GM21526 (cell line): ENCODE measurements around the gene ZNF385D.

Experiments
- ATAC-seq: cut with Tn5 transposase; IDR thresholded peaks from one replicate; pipeline ENCODE4 v1.9.1; 2021; ENCODE audit warnings: moderate library complexity; ENCODE audit not compliant: unreplicated experiment, low FRiP score

The ZNF385D gene

DNA sequence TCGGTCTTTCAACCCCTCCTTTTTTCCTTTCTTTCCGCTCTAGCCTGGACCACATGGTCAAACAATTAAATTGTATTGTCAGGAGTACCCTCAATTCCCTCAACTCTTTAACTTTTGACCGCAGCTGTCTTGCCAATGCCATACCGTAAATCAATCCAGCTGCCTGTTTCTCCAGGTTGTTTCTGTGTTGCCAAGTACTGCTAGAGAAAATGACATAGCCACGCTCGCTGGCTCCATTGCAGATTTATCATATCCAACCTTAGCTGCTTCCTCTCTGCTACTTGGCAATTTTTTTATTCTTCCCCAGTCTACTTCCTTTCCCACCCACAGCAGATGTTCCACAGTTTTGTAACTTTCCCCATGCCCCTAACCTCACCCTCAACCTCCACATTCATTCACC lies 60.0 kb downstream of the ZNF385D start:
- ATAC-seq: no peak

DNA sequence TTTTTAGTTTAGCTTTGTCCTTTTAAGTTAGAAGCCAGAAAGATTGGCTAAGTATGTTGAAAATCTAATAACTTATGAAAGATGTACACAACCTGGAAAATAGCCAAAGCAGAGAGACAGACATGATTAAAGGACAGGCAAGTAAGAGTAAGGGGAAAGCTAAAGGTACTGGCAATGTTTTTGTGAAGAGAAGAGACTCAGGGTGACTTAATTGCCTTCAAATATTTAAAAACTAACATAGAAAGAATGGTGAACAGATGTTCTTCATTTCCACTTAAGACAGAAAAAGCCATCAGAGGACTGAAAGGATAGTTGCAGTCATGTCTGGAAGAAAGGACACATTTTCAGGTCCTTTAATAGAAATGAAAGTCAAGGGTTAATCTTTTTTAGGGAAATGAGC lies 68.8 kb downstream of the ZNF385D start:
- ATAC-seq: no peak

DNA sequence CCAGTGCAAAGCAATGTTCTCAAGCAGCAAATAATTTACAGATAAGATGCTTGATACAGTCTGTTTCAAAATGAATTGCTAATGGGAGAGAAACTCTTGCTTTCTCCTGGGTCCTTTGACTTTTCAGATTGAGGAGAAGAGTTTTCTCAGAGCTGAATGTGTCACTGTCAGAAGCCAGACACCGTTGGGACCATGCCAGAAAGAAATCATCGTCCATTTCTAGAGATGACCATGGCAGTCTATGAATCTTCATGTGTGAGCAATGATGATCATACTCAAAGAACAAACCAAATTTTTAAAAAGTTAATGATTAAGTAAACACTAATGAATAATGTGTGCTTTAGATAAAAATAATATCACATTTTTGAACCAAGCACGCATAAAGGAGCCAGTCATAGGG lies 77.6 kb downstream of the ZNF385D start:
- no peak for ATAC-seq

DNA sequence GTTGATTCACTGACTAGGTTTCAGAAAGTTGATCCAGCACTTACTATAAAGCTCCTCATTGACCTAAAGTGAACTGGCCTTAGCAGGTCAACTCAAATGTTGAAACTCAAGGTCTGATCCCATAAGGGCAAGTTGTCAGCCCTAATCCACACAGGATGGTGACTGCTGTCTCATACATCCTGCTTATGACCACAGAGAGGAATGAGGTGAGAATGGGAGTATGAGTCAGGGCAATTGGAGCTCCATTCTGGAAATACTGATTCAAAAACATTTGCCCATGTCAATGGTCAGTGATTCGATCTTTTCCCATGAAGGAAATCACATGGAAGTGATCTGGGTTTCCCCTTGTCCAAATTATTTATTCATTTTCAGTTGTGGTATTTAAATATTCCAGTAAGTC lies 78.7 kb downstream of the ZNF385D start:
- no peak for ATAC-seq

DNA sequence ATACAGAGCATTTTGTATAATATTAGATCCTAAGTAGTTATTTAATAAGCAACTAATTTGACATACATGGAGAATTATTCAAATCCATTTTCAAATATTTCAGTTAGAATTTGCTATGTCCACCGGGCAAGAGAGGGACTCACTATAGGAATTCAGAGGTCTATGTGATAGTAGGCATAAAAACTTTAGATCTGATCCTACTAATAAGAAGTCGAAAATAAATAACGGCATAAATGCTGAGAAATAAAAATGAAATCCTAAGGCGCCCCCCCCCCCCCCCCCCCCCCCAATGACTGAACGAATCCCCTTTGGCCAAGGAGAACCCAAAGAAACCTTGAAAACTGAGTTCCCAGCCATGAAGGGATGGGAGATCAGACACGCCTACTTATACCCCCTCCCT lies 80.6 kb downstream of the ZNF385D start:
- no peak for ATAC-seq

DNA sequence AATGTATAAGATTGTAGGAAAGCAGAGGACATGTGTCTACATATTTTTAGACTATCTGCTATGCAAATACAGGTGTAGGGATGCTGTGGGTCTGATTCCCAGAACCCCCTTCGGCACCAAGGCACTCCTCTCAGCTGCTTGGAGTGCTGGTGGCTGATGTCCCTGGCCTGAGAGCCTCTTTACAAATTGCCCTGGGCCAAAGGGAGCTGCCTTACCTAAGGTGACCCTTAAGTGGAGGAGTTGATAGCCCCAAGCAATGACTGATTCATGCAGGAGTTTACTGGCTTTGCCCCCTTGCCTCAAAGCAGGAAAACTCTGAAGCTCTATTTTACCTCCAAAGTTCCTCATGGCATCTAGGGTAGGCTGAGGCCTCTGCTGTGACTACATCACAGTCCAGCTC lies 83.0 kb downstream of the ZNF385D start:
- ATAC-seq: no peak

DNA sequence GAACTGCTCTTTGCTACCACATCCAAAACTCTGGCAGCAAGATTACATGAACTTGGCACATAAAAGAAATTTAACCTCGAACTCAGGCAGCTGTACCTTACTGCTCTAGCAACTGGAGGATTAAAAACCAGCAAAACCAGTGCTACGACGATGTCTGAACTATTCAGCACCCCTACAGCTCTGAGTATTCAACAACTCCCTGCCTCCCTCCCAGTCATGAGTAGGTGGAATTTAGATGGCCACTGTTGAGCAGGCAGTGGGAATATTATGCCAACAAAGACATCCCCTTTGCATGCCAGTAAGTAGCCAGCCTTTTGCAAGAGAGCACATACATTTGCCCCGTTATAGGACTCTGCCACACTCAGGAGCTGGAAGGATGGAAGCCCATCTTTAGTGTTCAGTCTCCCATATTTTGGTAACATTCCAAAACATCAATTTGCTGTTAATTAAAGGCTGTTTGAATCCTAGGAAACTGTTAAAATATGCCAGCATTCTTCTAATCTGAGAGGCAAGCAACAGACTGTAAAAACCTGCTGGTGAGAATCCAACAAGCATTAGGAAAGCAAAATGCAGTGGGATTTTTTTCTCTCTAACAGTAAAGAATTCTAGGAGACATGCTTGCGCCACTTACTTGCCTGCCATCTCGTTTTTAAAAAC lies 85.4 kb downstream of the ZNF385D start:
- no peak for ATAC-seq

DNA sequence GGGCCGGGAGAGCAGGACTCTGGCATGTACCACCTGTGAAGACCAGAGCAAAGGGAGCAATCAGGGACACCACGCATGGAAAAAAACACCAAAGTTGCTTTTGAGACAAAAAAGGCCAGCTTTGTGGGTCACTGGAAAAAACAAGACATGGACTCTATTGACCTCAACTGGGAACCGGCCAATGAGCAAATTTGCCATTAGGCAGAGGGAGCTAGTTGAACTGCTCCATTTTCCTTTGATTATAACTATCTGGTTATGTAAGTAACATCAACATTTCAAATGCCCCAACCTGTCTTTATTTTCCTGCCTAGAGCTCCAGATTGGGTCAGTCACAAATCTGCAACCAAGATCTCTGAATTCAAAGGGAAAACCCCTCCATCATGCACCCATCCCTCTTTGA lies 86.0 kb downstream of the ZNF385D start:
- ATAC-seq: no peak

DNA sequence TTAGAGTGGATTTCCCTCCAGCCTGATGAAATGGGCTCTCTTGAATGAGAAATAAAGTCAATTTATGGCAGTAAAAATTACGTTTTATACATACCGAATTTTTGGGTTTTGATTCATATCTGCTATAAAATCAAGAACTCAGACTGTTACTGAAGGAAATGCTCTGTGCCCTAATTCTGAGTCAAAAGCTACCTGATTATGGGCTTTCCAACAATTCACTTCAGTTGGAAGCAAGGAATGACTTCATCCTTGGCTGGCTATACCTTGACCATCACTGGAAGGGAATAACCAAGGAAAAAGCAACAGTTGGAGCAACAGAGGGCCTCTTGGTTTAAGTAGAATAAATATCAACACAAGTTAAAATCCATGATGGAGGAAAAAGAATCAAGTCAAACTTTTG lies 88.6 kb downstream of the ZNF385D start:
- no peak for ATAC-seq

DNA sequence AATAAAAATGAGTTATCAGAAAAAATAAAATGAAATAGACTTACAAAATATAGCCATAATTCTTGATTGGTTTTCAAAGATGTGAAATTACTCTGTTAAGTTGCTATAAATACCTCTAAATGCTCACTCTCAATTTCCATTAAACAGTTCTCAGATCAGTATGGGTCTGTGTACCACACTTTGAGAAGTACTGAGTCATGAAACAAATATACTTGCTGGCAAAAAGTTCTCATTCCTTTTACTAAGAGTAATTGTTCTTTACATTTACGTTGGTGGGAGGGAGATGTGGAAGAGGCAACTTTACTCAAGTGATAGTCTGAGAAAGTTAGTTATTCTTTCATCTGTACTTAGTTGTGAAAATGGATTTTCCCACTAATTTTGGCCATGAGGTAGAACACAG lies 96.3 kb downstream of the ZNF385D start:
- no peak for ATAC-seq

DNA sequence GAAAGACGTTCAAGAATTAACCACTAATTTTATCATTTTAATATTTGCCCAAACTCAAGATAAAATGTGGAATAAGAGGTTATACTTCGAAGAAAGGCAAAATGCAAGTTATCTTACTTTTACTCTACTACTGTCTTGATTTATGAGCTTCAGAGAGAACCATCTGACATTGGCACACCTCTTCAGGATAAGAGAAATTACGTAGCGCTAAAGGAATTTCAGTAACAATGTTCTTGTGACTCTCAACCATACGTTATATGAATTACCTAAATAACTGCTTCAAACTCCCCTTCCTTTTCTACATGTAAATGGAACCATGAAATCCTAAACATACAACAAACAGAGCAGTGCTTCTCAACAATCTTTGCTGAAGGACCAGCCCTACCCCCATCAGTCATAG lies 96.8 kb downstream of the ZNF385D start:
- no peak for ATAC-seq

DNA sequence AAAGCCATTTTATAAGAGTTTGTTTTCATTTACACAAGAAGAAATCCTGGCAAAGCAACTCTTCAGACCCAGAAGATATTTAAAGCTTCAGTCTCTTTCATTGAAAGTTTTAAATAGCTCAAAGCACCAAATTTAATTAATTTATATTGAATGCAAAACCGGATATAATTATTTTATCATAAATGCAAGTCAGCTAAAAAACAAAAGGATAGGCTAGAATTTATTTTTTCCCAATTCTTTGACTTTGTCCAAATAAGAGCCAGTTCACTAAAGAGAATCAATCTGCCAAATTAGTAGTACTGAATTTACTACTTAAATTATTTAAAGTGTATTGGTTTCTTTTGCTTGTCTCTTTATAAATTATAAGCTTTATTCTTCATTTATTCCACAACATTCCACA lies 101.5 kb downstream of the ZNF385D start:
- ATAC-seq: no peak

DNA sequence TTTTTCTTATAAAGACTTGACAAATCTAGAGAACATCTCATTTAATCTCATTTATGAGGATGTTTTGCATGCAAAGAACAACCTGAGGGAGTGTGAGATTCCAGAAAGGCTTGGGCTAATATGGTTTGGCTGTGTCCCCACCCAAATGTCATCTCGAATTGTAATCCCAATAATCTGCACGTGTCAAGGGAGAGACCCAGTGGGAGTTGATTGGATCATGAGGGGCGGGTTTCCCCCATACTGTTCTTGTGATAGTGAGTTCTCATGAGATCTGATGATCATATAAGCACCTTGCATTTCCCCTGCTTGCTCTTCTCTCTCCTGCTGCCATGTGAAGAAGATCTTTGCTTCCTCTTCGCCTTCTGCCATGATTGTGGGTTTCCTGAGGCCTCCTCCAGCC lies 103.0 kb downstream of the ZNF385D start:
- no peak for ATAC-seq

DNA sequence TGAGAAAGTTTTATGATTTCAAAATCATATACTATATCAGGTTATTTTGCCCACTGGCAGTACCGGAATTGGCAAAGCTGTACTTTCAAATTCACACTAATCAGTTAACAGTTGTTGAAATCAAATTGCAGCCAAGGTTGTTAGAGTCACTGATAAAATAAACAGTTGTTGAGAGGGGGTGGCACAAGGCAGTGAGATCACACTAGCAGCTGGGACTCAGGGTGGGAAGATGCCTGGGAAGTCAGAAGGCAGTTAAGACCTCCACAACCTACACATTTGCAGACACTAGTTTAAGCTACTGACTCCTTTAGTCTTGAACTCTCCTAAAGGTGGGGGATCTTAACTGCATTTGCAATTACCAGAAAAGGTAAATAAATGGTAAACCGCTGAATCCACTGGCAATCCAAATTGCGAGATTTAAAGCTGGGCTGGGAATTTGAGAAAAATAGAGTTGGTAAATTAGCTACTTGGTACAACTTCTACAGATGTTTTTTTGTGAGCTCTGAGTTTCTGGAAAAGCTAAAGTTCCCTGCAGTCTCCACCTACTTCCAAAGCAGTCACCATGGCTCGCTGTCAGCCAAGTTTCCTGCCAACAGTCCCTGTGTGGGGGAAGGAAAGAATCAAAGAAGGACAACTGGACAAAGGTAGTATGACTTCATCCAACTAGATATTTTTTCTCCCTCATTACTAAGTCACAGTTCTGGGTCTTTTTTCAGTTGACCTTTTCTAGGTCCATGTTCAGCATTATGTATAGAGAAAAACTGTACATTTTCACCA lies 105.7 kb downstream of the ZNF385D start:
- ATAC-seq: no peak

DNA sequence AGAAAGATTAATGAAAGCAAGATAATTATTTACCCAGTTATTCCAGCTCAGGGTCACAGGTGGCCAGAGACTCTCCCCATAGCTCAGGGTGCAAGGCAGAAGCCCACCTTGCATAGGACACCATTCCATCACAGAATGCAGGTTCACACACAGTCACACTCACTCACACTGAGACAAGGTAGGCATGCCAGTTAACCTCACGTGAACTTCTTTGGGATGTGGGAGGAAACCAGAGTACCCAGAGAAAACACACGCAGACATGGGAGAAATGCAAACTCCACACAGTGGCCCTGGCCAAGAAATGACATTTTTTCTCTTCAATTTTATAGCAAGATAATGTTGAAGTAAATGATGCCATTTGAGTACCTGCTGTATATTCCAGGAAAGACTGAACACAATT lies 106.7 kb downstream of the ZNF385D start:
- ATAC-seq: no peak

DNA sequence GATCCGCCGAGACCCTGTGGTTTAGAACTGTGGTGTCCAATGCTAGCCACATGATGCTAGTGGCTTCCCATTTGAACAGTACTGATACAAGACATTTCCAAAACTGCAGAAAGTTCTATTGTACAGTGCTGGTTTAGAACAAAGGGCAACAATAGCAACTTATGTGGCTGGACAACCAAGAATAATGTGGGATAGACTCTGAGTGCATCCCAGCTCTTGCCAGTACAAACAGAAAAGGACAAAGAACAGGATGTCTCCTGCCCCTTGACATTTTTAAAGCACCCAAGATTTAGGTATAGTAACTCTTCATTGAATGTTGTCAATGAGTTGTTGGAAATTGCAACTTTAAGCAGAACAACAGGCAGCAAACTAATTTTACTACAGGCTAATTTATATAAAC lies 107.3 kb downstream of the ZNF385D start:
- ATAC-seq: no peak

DNA sequence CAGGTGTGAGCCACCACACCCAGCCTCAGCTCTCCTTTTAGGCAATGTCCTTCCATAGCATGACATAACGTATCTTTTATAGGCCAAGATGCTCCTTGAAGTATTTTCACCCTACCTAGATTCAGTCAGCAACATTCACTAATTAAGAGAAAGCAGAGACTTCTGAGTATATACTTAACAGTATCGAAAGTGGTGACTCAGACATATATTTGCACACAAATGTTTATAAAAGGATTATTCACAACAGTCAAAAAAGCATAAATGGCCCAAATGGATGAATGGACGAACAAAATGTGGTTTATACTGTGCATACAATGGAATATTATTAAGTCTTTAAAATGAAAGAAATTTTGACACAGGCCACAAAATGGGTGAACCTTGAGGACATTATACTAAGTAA lies 108.6 kb downstream of the ZNF385D start:
- no peak for ATAC-seq

DNA sequence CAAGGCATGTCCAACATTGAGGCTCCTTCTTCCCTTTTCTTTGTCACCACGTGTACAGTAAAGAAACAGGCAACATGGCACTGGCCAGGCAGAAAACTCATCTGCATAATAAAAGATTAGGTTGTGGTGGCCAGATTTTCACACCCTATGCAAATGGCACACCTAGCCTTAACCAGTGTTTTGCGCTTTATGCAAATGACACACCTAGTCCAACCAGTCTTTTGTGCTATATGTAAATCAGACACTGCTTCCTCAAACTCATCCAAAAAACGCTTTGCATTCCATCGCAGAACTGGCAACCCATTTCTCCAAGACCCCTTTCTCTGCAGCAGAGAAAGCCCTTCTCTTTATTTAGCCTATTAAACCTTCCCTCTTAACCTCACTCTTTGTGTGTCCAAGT lies 109.1 kb downstream of the ZNF385D start:
- no peak for ATAC-seq

DNA sequence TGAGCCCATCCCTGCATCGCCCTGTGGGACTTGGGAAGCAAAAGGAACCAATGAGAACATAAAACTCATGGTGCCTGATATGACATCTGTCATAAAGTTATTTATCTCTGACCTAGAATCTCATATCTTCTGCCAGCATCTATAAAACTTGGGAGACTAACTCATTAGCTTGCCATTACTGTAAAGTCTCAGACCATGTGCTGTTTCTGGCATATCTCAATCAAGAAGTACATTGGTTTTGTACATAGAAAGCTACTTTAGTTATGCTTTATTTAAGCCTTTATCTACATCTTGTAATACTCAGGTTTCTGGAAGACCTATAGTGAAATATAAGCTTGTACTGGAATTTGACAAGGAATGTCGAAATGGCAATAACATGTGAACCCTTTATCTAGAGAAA lies 112.5 kb downstream of the ZNF385D start:
- no peak for ATAC-seq

DNA sequence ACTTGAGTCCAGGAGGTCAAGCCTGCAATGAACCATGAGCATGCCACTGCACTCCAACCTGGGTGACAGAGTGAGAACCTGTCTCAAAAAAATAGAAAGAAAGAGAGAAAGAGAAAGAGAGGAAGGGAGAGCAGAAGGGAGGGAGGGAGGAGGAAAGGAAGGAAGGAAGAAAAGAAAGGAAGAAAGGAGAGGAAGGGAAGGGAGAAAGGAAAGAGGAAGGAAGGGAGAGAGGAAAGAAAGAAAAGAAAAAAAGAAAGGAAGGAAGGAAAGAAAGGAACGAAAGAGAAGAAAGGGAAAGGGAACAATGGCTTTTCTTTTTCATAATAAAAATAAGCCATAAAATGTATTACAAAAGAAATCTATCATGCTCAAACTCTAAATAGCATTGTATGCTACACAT lies 116.9 kb downstream of the ZNF385D start:
- ATAC-seq: no peak

DNA sequence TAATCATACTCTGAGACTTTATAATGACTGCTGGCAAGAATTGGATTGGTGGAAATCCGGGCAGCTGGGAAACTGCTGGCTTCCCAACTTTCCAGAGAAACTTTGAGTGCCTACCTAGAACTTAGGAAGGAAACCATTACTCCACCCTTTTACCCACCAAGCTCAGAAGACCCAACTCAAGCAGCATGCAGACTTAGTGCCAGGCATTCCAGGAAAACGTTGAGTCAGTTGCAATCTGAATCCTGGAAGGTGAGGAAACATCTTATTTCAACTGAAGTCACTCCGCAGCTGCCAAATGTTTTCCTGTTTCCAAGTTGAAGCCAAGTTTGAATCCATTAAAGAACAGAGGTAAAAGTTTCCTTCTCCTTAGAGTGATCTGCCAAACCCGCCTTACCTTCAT lies 126.5 kb downstream of the ZNF385D start:
- no peak for ATAC-seq

DNA sequence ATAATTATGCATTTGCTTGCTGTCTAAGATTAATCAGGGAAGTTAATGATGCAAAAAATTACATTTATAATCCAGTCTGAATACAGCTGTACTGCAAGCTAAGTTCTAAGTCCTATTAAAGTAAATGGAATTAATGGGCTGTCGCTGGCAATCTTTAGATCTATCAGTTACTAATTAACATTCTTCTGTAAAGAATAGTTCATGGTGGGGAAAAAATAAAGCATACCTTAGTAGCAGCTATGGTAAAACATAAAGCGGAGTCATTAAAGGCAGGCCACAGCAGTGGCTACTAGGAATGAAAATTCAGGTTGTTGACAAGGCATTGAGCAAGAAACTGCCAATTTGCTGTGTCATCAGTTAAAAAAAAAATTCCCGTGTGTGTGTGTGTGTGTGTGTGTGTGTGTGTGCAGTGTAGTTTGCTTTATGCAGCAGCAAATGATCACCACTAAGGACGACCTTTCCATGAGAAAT lies 129.8 kb downstream of the ZNF385D start:
- no peak for ATAC-seq
